ENCODE measurements around the gene MMEL1. TPM values are rescaled to one million over a fixed set of nuclear protein-coding genes. Genes with fewer than 3 reads are reported as not detected.
"Not testable (repeated sequence)": the region's sequence is repeated elsewhere in the genome, so short reads cannot be mapped to it uniquely, and the experiment has no call there.

Gene MMEL1
- total RNA-seq, 1 experiment from 2014 or later = not detected

DNA sequence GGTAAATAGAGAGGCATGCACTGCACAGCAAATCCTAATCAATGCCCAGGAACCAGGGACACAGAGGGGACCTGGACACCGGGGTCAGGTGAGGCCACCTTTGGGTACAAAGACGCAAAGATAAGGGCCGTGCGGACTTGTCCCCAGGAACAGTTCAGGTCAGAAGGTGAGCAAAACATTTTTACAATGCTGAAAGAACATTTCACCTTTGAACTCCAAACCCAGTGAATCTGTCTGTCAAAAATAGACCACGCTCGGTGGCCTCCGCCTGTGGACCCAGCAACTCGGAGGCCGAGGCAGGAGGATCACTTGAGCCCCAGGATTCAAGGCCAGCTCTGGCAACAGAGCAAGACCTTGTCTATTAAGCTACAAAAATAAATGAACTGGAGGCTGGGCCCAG lies 61.5 kb downstream of the MMEL1 start:
- no peak for TF ChIP-seq EZH2 (IDR thresholded peaks at IDR 0.05; ENCODE audit: low read length, unreplicated experiment)
- TF ChIP-seq, protein P1, sequence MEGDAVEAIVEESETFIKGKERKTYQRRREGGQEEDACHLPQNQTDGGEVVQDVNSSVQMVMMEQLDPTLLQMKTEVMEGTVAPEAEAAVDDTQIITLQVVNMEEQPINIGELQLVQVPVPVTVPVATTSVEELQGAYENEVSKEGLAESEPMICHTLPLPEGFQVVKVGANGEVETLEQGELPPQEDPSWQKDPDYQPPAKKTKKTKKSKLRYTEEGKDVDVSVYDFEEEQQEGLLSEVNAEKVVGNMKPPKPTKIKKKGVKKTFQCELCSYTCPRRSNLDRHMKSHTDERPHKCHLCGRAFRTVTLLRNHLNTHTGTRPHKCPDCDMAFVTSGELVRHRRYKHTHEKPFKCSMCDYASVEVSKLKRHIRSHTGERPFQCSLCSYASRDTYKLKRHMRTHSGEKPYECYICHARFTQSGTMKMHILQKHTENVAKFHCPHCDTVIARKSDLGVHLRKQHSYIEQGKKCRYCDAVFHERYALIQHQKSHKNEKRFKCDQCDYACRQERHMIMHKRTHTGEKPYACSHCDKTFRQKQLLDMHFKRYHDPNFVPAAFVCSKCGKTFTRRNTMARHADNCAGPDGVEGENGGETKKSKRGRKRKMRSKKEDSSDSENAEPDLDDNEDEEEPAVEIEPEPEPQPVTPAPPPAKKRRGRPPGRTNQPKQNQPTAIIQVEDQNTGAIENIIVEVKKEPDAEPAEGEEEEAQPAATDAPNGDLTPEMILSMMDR (conservative IDR thresholded peaks at IDR 0.05; ENCODE audit: low read depth, low read length) = no peak
- TF ChIP-seq EZH2phosphoT487 (IDR thresholded peaks at IDR 0.05; ENCODE audit: borderline replicate concordance, low read length) = no peak
- no peak overlapping the region for H2AFZ ChIP-seq (ENCODE audit: low read length)
- no peaks in the 10 kb centered on the region for H4K20me1 ChIP-seq (ENCODE audit: low read length)
- ChIA-PET POLR2A (ENCODE audit: unreplicated experiment) (interaction anchor here (0.6 kb wide), 1 partner anchor 372 kb away, joined by 22 read pairs; no protein-coding TSS in a partner anchor), CTCF (no interaction called here)
- no peaks in the 10 kb centered on the region for H3K9me3 ChIP-seq (ENCODE audit: low read length)
- no peak for DNase-seq
- intact Hi-C loops (cut with micrococcal nuclease) = no loop called here
- no peak for ATAC-seq
- H3K9me2 ChIP-seq (replicated peaks; ENCODE audit: low read length) = no peaks in the 10 kb centered on the region
- H3K27me3 ChIP-seq (ENCODE audit: low read length) = peaks cover 31% of the 10 kb centered on the region
- H3K4me3 ChIP-seq (ENCODE audit: low read length) = no peak overlapping the region
- no peaks in the 10 kb centered on the region for H3F3A ChIP-seq (ENCODE audit: low read length, unreplicated experiment)
- no peak overlapping the region for H3K27ac ChIP-seq (ENCODE audit: low read length)
- no peaks in the 10 kb centered on the region for H3K4me1 ChIP-seq (ENCODE audit: insufficient read depth, low read length)
- H3K9ac ChIP-seq (ENCODE audit: low read length) = no peak overlapping the region
- no peaks in the 10 kb centered on the region for H3K79me2 ChIP-seq (ENCODE audit: low read length)
- no TSS peak for BruUV-seq (replicated peaks)
- H3K4me2 ChIP-seq (ENCODE audit: low read length) = no peak overlapping the region
- H3K36me3 ChIP-seq (ENCODE audit: low read depth, low read length) = no peaks in the 10 kb centered on the region

DNA sequence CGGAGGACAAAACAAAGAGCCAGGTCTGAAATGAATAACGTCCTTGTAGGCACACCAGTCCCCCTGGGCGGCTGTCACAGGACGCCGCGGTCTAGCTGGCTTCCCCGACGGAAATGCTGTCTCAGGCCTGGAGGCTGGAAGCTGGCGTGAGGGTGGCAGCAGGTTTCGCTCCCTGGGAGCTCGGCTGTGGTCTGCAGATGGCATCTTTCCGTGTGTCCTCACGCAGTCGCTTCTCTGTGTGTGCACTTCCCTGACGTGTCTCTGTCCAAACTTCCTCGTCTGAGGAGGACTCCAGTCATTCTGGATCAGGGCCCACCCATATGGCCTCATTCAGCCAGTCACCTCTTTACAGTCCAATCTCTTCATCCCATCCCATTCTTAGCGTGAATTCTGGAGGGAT lies 62.5 kb downstream of the MMEL1 start:
- TF ChIP-seq EZH2 (IDR thresholded peaks at IDR 0.05; ENCODE audit: low read length, unreplicated experiment) (no peak), EZH2phosphoT487 (IDR thresholded peaks at IDR 0.05; ENCODE audit: borderline replicate concordance, low read length) (no peak)
- TF ChIP-seq, protein P1 (conservative IDR thresholded peaks at IDR 0.05; ENCODE audit: low read depth, low read length) = no peak

DNA sequence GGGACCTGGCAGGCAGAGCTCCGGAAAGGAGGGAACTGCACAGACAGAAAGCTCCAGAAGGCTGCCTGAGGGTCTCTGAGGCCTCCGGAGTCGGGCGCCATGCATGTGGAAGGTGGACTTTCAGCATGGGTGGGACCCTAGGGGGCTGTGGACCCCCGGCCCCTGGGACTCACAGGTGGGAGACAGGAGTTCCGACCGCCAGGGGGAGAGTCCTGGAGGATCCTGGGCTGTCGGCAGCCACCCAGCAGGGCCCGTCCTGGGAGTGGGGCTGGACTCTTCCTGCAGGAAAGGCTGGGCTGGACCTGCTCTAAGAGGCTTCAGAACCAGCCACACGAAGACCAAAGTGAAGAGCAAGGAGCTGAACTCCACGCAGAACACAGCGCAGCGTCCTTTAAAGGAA lies 63.1 kb downstream of the MMEL1 start:
- H3K79me2 ChIP-seq (ENCODE audit: low read length); DNase-seq; H2AFZ ChIP-seq (ENCODE audit: low read length); H3K9ac ChIP-seq (ENCODE audit: low read length); H3K4me1 ChIP-seq (ENCODE audit: insufficient read depth, low read length); CTCF ChIA-PET; intact Hi-C loops (cut with micrococcal nuclease); POLR2A ChIA-PET (ENCODE audit: unreplicated experiment); H4K20me1 ChIP-seq (ENCODE audit: low read length); H3K9me3 ChIP-seq (ENCODE audit: low read length); H3K4me3 ChIP-seq (ENCODE audit: low read length); H3K9me2 ChIP-seq (replicated peaks; ENCODE audit: low read length); BruUV-seq (replicated peaks); H3K27ac ChIP-seq (ENCODE audit: low read length); ATAC-seq; H3K4me2 ChIP-seq (ENCODE audit: low read length); H3F3A ChIP-seq (ENCODE audit: low read length, unreplicated experiment); H3K36me3 ChIP-seq (ENCODE audit: low read depth, low read length): not testable (repeated sequence)
- peaks cover 37% of the 10 kb centered on the region for H3K27me3 ChIP-seq (ENCODE audit: low read length)

More for the DNA sequence above, 62.5 kb downstream of the MMEL1 start:
- Histone ChIP-seq H3K9me2 (replicated peaks; ENCODE audit: low read length) (no peaks in the 10 kb centered on the region), H3K4me3 (ENCODE audit: low read length) (no peak overlapping the region), H3K4me1 (ENCODE audit: insufficient read depth, low read length) (no peaks in the 10 kb centered on the region), H3K9ac (ENCODE audit: low read length) (no peak overlapping the region), H3K27ac (ENCODE audit: low read length) (no peak overlapping the region), H4K20me1 (ENCODE audit: low read length) (no peaks in the 10 kb centered on the region), H3K4me2 (ENCODE audit: low read length) (no peak overlapping the region), H3K79me2 (ENCODE audit: low read length) (no peaks in the 10 kb centered on the region), H3K9me3 (ENCODE audit: low read length) (no peaks in the 10 kb centered on the region), H3K36me3 (ENCODE audit: low read depth, low read length) (no peaks in the 10 kb centered on the region), H3K27me3 (ENCODE audit: low read length) (peaks cover 37% of the 10 kb centered on the region), H3F3A (ENCODE audit: low read length, unreplicated experiment) (no peaks in the 10 kb centered on the region), H2AFZ (ENCODE audit: low read length) (no peak overlapping the region)
- ATAC-seq (no peak), DNase-seq (no peak)
- intact Hi-C loops (cut with micrococcal nuclease) = no loop called here
- no TSS peak for BruUV-seq (replicated peaks)
- ChIA-PET POLR2A (ENCODE audit: unreplicated experiment) (interaction anchor here (0.6 kb wide), 1 partner anchor 62 kb away, joined by 4 read pairs; no protein-coding TSS in a partner anchor), CTCF (no interaction called here)
